GM19468 (cell line): ENCODE measurements around the gene CXCL10.

Experiments
- ATAC-seq: cut with Tn5 transposase; IDR thresholded peaks from one replicate; pipeline ENCODE4 v1.9.1; 2021; ENCODE audit warnings: mild to moderate bottlenecking, moderate library complexity, moderate number of reproducible peaks; ENCODE audit not compliant: unreplicated experiment; ENCODE audit errors: extremely low read depth

CXCL10 gene

DNA sequence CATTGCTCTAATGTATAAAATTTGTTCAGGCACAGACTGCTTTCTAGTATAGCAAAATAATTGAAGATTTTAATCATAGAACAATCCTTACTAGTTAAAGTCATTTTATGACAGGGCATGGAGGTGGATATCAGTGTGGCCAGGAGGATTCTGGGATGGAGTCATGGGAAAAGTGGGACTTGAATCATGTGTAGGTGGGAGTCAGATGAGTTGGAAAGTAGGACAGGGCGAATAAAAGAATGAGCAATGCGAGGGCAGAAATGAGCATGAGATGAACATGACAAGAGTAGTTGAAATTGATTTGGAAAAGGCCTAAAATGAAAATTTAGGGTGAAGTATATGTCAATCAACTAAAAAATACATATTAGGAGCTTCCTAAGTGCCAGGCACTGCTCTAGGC is 25.4 kb downstream of the CXCL10 start:
- ATAC-seq = no peak

DNA sequence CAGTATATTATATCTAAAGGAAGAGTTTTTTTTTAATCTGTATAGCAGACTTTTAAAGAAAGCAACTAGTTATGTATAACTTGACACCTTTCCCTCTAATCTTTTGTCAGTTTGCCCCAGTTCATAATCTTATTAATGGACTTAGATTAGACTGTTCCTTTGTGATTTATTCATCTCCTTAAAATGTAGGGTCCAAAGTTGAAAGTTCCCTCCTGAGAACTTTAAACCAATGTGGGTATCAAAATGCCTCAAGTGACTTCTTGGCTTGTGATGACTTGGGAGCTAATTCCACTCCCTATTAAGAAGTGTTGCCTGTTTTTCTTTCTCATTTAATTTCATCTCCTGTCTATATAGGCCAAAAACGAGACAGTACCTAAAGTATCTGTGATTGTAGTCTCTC is 26.2 kb downstream of the CXCL10 start:
- ATAC-seq = no peak

DNA sequence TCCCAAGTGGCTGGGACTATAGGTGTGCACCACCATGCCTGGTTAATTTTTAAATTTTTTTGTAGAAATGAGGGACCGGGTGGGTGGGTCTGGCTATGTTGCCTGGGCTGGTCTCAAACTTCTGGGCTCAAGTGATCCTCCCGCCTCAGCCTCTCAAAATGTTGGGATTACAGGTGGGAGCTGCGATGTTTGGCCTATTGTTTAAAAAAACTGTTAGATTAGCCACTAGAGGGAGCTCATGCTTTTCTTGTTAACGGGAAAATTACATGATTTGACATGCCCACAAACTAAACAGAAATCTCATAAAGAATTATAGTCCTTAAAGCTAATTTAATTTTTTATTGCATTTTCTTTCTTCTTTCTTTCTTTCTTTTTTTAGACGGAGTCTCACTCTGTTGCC is 27.6 kb downstream of the CXCL10 start:
- ATAC-seq = no peak

GRCh38 chr4:75992462-75992861 is 30.8 kb downstream of the CXCL10 start:
- ATAC-seq = no peak

GRCh38 chr4:75989846-75990528 is 33.3 kb downstream of the CXCL10 start:
- no peak for ATAC-seq

DNA sequence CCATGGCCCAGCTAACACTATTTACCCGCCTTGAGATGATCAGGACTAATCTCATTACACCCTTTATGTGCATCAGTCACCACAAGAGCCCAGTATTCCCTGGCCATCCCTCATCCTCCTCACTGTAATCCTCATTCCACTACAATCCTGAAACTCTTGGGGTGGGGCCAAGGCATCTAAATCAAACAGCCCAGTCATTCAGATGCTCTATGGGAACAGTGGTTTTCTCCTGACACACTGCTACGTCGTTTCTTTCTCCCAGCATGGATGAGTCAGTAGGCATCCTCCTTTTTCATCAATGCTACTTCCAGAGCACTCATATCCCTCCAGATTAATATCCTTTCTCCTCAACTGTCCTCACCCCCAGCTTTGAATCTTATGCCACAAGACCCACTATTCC is 38.2 kb downstream of the CXCL10 start:
- ATAC-seq = no peak

GRCh38 chr4:75980576-75980975 is 42.7 kb downstream of the CXCL10 start:
- no peak for ATAC-seq

DNA sequence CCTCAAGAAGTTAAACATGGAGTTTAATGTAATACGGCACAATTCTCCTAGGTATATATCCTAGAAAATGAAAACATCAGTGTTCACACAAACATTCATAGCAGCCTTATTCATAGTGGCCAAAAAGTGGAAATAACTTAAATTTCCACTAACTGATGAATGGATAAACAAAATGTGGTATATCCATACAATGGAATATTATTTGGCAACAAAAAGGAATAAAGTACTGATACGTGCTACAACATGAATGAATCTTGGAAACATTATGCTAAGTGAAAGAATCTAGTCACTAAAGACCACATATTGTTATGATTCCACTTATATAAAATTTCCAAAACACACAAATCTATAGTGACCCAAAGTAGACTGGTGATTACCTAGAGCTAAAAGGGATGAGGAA is 47.1 kb downstream of the CXCL10 start:
- ATAC-seq = no peak

GRCh38 chr4:75973766-75974165 is 49.5 kb downstream of the CXCL10 start:
- ATAC-seq = no peak
